GM15510 (cell line): ENCODE measurements around the gene LHX2.

ENCODE experiments used
- POLR2A ChIP-seq: IDR thresholded peaks from 3 replicates; pipeline ENCODE4 v1.6.1; 2011; ENCODE audit warnings: borderline replicate concordance; ENCODE audit not compliant: insufficient read length; ENCODE audit errors: extremely low read depth

The LHX2 gene

DNA sequence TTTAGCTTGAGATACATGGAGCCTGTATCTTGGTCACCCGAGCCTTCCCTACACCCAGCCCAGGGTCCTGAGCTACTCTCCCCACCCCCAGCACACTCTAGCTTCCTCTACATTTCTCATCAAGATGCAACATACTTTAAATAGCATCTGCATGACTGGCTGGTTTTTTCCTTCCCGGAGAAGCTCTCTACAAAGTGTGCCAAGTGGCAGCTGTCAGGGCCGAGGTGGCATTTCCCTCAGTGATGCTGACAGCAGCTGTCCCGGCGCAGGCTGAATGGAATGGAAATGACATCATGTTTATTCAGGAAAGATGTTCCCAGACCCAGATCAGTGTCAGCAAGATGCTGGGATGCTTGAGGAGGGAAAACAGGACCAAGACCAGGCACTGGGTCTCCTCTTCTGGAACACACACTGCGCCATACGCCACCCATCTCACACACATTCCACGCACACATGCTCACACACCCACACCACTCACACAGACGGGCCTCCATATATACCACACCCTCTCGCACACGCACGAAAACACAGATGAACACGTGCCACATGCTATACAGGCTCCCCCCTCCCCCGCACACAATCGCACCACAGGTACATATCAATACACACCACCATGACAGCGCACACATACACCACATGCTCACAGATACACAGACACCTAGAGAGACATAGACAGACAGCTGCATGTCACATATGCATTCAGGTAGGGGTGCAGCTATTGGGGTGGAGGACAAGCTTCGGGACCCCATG, 67.8 kb downstream of the LHX2 start:
- no peak for TF ChIP-seq POLR2A

GRCh38 chr9:124082622-124083021, 71.1 kb downstream of the LHX2 start:
- no peak for TF ChIP-seq POLR2A
